GM23338 (cell line): ENCODE results near the gene DNLZ. TPM values are rescaled to one million over a fixed set of nuclear protein-coding genes. Genes with fewer than 3 reads are reported as not detected.

Experiments
- CREB1 ChIP-seq: fragments of 250-450 bp; sonication (Bioruptor Pico); IDR thresholded peaks from 2 replicates; pipeline ENCODE4 v1.5.0; 2020; ENCODE audit warnings: low read depth, mild to moderate bottlenecking, moderate library complexity
- JUNB ChIP-seq: IDR thresholded peaks from one replicate; pipeline ENCODE4 v1.6.1; 2016; ENCODE audit warnings: antibody characterized with exemption; ENCODE audit not compliant: unreplicated experiment
- POLR2AphosphoS5 ChIP-seq: IDR thresholded peaks from 2 replicates; pipeline ENCODE4 v1.6.1; 2016; ENCODE audit warnings: antibody characterized with exemption, low read depth
- STAT1 ChIP-seq: IDR thresholded peaks from one replicate; pipeline ENCODE4 v1.6.1; 2016; ENCODE audit warnings: antibody characterized with exemption; ENCODE audit not compliant: unreplicated experiment
- ZNF331 ChIP-seq: fragments of 250-450 bp; sonication (Bioruptor Pico); IDR thresholded peaks from 2 replicates; pipeline ENCODE4 v1.5.0; 2020; ENCODE audit warnings: low read depth, mild to moderate bottlenecking, moderate library complexity
- polyA plus RNA-seq: library from polyadenylated mRNA; unstranded; fragments of >200 nt; fragmentation: Nextera tagmentation; extraction: Ambion mirVana; gene quantifications from 2 replicates; pipeline ENCODE4 v1.2.1, GENCODE V29; 2016
- total RNA-seq: library from RNA; depleted of rRNA; stranded (reverse); fragments of >200 nt; shearing (Covaris generic); gene quantifications from 2 replicates; pipeline ENCODE4 v1.2.3, GENCODE V29; 2014
- TF ChIP-seq, protein P1 (sequence below): fragments of 250-450 bp; sonication (Bioruptor Pico); IDR thresholded peaks from 2 replicates; pipeline ENCODE4 v1.5.0; 2020; ENCODE audit warnings: mild to moderate bottlenecking, moderate library complexity
- TF ChIP-seq, protein P2 (sequence below), 2 experiments: fragments of 200-600 bp in 1 of 2; sonication (generic) in 1 of 2; conservative IDR thresholded peaks; 2 replicates each; pipeline versions ENCODE4 v1.5.1 to v1.6.1; 2016 to 2017; ENCODE audit warnings: antibody characterized with exemption in 2 of 2, low read depth in 2 of 2, mild to moderate bottlenecking in 2 of 2, moderate library complexity in 1 of 2
- TF ChIP-seq, protein P3 (sequence below): IDR thresholded peaks from one replicate; pipeline ENCODE4 v1.6.1; 2018; ENCODE audit warnings: antibody characterized with exemption; ENCODE audit not compliant: unreplicated experiment

The DNLZ gene
- total and polyA plus RNA-seq, 2 experiments from 2014 or later, result 33.4 to 53.9 TPM

DNA sequence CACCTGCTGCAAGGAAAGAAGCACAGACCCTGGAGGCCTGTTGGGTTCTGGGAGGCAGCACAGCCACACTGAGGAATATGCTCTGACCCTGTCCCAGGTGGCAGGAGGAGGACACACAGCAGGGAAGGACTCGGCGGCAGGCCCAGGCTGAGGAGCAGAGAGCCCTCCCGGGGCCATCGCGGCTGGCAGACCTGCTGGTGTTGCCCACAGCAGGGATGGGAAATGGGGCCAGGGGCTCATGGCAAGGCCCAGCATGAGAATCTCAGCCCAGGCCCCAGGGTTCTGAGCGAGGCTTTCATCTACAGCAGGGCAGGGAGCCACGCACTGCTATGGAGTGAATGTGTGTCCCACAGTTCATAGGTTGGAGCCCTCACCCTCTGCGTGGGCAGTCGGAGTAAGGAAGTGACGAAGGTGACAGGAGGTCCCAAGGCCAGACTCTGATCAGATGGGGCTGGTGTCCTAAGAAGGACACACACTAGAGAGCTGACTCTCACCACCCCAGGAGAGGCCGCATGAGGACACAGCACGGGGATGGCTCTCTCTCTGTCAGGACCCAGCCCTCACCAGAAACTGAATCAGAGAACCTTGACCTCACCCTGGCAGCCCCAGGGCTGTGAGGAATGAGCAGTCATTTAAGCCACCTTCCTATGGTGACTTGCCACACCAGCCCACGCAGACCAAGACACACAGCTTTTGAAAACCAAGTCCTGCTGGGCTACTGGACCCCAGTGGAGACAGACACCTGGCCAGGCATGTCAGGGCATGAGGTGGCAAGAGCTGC, 46.5 kb downstream of the DNLZ start (continued):
- TF ChIP-seq, protein P1, sequence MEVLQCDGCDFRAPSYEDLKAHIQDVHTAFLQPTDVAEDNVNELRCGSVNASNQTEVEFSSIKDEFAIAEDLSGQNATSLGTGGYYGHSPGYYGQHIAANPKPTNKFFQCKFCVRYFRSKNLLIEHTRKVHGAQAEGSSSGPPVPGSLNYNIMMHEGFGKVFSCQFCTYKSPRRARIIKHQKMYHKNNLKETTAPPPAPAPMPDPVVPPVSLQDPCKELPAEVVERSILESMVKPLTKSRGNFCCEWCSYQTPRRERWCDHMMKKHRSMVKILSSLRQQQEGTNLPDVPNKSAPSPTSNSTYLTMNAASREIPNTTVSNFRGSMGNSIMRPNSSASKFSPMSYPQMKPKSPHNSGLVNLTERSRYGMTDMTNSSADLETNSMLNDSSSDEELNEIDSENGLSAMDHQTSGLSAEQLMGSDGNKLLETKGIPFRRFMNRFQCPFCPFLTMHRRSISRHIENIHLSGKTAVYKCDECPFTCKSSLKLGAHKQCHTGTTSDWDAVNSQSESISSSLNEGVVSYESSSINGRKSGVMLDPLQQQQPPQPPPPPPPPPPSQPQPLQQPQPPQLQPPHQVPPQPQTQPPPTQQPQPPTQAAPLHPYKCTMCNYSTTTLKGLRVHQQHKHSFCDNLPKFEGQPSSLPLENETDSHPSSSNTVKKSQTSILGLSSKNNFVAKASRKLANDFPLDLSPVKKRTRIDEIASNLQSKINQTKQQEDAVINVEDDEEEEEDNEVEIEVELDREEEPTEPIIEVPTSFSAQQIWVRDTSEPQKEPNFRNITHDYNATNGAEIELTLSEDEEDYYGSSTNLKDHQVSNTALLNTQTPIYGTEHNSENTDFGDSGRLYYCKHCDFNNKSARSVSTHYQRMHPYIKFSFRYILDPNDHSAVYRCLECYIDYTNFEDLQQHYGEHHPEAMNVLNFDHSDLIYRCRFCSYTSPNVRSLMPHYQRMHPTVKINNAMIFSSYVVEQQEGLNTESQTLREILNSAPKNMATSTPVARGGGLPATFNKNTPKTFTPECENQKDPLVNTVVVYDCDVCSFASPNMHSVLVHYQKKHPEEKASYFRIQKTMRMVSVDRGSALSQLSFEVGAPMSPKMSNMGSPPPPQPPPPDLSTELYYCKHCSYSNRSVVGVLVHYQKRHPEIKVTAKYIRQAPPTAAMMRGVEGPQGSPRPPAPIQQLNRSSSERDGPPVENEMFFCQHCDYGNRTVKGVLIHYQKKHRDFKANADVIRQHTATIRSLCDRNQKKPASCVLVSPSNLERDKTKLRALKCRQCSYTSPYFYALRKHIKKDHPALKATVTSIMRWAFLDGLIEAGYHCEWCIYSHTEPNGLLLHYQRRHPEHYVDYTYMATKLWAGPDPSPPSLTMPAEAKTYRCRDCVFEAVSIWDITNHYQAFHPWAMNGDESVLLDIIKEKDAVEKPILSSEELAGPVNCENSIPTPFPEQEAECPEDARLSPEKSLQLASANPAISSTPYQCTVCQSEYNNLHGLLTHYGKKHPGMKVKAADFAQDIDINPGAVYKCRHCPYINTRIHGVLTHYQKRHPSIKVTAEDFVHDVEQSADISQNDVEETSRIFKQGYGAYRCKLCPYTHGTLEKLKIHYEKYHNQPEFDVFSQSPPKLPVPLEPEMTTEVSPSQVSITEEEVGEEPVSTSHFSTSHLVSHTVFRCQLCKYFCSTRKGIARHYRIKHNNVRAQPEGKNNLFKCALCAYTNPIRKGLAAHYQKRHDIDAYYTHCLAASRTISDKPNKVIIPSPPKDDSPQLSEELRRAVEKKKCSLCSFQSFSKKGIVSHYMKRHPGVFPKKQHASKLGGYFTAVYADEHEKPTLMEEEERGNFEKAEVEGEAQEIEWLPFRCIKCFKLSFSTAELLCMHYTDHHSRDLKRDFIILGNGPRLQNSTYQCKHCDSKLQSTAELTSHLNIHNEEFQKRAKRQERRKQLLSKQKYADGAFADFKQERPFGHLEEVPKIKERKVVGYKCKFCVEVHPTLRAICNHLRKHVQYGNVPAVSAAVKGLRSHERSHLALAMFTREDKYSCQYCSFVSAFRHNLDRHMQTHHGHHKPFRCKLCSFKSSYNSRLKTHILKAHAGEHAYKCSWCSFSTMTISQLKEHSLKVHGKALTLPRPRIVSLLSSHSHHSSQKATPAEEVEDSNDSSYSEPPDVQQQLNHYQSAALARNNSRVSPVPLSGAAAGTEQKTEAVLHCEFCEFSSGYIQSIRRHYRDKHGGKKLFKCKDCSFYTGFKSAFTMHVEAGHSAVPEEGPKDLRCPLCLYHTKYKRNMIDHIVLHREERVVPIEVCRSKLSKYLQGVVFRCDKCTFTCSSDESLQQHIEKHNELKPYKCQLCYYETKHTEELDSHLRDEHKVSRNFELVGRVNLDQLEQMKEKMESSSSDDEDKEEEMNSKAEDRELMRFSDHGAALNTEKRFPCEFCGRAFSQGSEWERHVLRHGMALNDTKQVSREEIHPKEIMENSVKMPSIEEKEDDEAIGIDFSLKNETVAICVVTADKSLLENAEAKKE, result no peak
- no peak for TF ChIP-seq STAT1
- TF ChIP-seq POLR2AphosphoS5, result no peak
- TF ChIP-seq, protein P2, sequence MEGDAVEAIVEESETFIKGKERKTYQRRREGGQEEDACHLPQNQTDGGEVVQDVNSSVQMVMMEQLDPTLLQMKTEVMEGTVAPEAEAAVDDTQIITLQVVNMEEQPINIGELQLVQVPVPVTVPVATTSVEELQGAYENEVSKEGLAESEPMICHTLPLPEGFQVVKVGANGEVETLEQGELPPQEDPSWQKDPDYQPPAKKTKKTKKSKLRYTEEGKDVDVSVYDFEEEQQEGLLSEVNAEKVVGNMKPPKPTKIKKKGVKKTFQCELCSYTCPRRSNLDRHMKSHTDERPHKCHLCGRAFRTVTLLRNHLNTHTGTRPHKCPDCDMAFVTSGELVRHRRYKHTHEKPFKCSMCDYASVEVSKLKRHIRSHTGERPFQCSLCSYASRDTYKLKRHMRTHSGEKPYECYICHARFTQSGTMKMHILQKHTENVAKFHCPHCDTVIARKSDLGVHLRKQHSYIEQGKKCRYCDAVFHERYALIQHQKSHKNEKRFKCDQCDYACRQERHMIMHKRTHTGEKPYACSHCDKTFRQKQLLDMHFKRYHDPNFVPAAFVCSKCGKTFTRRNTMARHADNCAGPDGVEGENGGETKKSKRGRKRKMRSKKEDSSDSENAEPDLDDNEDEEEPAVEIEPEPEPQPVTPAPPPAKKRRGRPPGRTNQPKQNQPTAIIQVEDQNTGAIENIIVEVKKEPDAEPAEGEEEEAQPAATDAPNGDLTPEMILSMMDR (conservative IDR thresholded peaks at IDR 0.05; ENCODE audit: low read depth in 2 of 2), result no peak
- no peak for TF ChIP-seq ZNF331 (CRISPR knock-in tag)
- TF ChIP-seq, protein P3, sequence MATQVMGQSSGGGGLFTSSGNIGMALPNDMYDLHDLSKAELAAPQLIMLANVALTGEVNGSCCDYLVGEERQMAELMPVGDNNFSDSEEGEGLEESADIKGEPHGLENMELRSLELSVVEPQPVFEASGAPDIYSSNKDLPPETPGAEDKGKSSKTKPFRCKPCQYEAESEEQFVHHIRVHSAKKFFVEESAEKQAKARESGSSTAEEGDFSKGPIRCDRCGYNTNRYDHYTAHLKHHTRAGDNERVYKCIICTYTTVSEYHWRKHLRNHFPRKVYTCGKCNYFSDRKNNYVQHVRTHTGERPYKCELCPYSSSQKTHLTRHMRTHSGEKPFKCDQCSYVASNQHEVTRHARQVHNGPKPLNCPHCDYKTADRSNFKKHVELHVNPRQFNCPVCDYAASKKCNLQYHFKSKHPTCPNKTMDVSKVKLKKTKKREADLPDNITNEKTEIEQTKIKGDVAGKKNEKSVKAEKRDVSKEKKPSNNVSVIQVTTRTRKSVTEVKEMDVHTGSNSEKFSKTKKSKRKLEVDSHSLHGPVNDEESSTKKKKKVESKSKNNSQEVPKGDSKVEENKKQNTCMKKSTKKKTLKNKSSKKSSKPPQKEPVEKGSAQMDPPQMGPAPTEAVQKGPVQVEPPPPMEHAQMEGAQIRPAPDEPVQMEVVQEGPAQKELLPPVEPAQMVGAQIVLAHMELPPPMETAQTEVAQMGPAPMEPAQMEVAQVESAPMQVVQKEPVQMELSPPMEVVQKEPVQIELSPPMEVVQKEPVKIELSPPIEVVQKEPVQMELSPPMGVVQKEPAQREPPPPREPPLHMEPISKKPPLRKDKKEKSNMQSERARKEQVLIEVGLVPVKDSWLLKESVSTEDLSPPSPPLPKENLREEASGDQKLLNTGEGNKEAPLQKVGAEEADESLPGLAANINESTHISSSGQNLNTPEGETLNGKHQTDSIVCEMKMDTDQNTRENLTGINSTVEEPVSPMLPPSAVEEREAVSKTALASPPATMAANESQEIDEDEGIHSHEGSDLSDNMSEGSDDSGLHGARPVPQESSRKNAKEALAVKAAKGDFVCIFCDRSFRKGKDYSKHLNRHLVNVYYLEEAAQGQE, result no peak
- no peak for TF ChIP-seq CREB1 (CRISPR knock-in tag)
- TF ChIP-seq JUNB, result no peak
